Mesenchymal stem cell (in vitro differentiated cells and primary cell): ENCODE data around the gene CCDC171.
A peak's percentile ranks its signal among the peaks of the same experiment; 100 is the strongest.

Experiments used
- DNase-seq: peaks from one replicate; pipeline ENCODE4 v3.0.0-alpha.2; 2013
- H2AFZ ChIP-seq: one replicate; pipeline ENCODE4 v1.6.1; 2013; ENCODE audit warnings: low read depth, mild to moderate bottlenecking, control low read depth, inconsistent platforms, low read length, moderate library complexity
- H2AK5ac ChIP-seq: 2 replicates; pipeline ENCODE4 v1.6.1; 2013; ENCODE audit warnings: low read length, moderate library complexity, mild to moderate bottlenecking, inconsistent platforms; ENCODE audit not compliant: severe bottlenecking
- H2BK120ac ChIP-seq: one replicate; pipeline ENCODE4 v1.6.1; 2013; ENCODE audit warnings: low read depth, mild to moderate bottlenecking, inconsistent platforms, low read length, moderate library complexity
- H2BK12ac ChIP-seq, 2 experiments: one replicate each; pipeline ENCODE4 v1.6.1; 2013; ENCODE audit warnings: inconsistent platforms in 2 of 2, low read length in 2 of 2, mild to moderate bottlenecking in 2 of 2, moderate library complexity in 2 of 2, control low read depth in 1 of 2
- H2BK15ac ChIP-seq: one replicate; pipeline ENCODE4 v1.6.1; 2013; ENCODE audit warnings: mild to moderate bottlenecking, low read depth, inconsistent platforms; ENCODE audit not compliant: poor library complexity, severe bottlenecking
- H2BK5ac ChIP-seq: 2 replicates; pipeline ENCODE4 v1.6.1; 2013; ENCODE audit warnings: low read depth, mild to moderate bottlenecking, low read length, control low read depth, inconsistent platforms; ENCODE audit not compliant: poor library complexity, severe bottlenecking
- H3K14ac ChIP-seq, 2 experiments: one replicate each; pipeline ENCODE4 v1.6.1; 2013; ENCODE audit warnings: inconsistent platforms in 2 of 2, low read length in 2 of 2, control low read depth in 1 of 2, mild to moderate bottlenecking in 1 of 2, moderate library complexity in 1 of 2
- H3K18ac ChIP-seq, 2 experiments: one replicate each; pipeline ENCODE4 v1.6.1; 2013; ENCODE audit warnings: inconsistent platforms in 2 of 2, low read length in 2 of 2, control low read depth in 1 of 2, low read depth in 1 of 2, mild to moderate bottlenecking in 1 of 2
- H3K23ac ChIP-seq, 2 experiments: one replicate each; pipeline ENCODE4 v1.6.1; 2013; ENCODE audit warnings: inconsistent platforms in 2 of 2, low read length in 2 of 2, mild to moderate bottlenecking in 2 of 2, moderate library complexity in 2 of 2, control low read depth in 1 of 2
- H3K27ac ChIP-seq: 2 replicates; pipeline ENCODE4 v1.5.1; 2013; ENCODE audit warnings: mild to moderate bottlenecking, moderate library complexity, low read length, control low read depth, inconsistent platforms; ENCODE audit not compliant: poor library complexity, severe bottlenecking
- H3K27me3 ChIP-seq, 2 experiments: 2 replicates each; pipeline versions ENCODE4 v1.6.1 to v1.7.0; 2013; ENCODE audit warnings: low read length in 2 of 2, mild to moderate bottlenecking in 2 of 2, moderate library complexity in 2 of 2, control low read depth in 1 of 2, inconsistent platforms in 1 of 2; ENCODE audit not compliant: control insufficient read depth in 1 of 2, insufficient read depth in 1 of 2
- H3K36me3 ChIP-seq, 2 experiments: 2 replicates each; pipeline versions ENCODE4 v1.6.1 to v1.7.0; 2013; ENCODE audit warnings: low read length in 2 of 2, control low read depth in 1 of 2, inconsistent platforms in 1 of 2, low read depth in 1 of 2, mild to moderate bottlenecking in 1 of 2; ENCODE audit not compliant: insufficient read depth in 2 of 2, control insufficient read depth in 1 of 2
- H3K4ac ChIP-seq, 2 experiments: one replicate each; pipeline ENCODE4 v1.6.1; 2013; ENCODE audit warnings: inconsistent platforms in 2 of 2, low read length in 2 of 2, mild to moderate bottlenecking in 2 of 2, moderate library complexity in 2 of 2, control low read depth in 1 of 2, low read depth in 1 of 2
- H3K4me1 ChIP-seq: 2 replicates; pipeline ENCODE4 v1.6.1; 2013; ENCODE audit warnings: low read depth, low read length, control low read depth; ENCODE audit not compliant: control insufficient read depth, insufficient read depth
- H3K4me2 ChIP-seq: 2 replicates; pipeline ENCODE4 v1.6.1; 2013; ENCODE audit warnings: low read length, mild to moderate bottlenecking, inconsistent platforms; ENCODE audit not compliant: poor library complexity, severe bottlenecking
- H3K4me3 ChIP-seq, 2 experiments: 2 replicates each; pipeline versions ENCODE4 v1.5.1 to v1.7.0; 2013; ENCODE audit warnings: low read length in 2 of 2, mild to moderate bottlenecking in 2 of 2, control low read depth in 1 of 2, low read depth in 1 of 2; ENCODE audit not compliant: insufficient read depth in 1 of 2
- H3K79me1 ChIP-seq: replicated peaks from 2 replicates; pipeline ENCODE4 v1.6.1; 2013; ENCODE audit warnings: mild to moderate bottlenecking, control low read depth, low read length, inconsistent platforms; ENCODE audit not compliant: poor library complexity, severe bottlenecking
- H3K9ac ChIP-seq: 2 replicates; pipeline ENCODE4 v1.7.0; 2013; ENCODE audit warnings: mild to moderate bottlenecking, low read length, moderate library complexity
- H3K9me3 ChIP-seq: 2 replicates; pipeline ENCODE4 v1.7.0; 2013; ENCODE audit warnings: mild to moderate bottlenecking, low read length; ENCODE audit not compliant: control insufficient read depth
- H4K8ac ChIP-seq: one replicate; pipeline ENCODE4 v1.6.1; 2013; ENCODE audit warnings: inconsistent platforms, mild to moderate bottlenecking, low read length, moderate library complexity
- H4K91ac ChIP-seq: one replicate; pipeline ENCODE4 v1.6.1; 2013; ENCODE audit warnings: mild to moderate bottlenecking, low read length, inconsistent platforms
- WGBS: methylation state at CpG from one replicate; pipeline ENCODE4 v1.1.7; 2013; ENCODE audit warnings: mixed read lengths; 5-methylcytosine and 5-hydroxymethylcytosine counted together

CCDC171 gene

DNA sequence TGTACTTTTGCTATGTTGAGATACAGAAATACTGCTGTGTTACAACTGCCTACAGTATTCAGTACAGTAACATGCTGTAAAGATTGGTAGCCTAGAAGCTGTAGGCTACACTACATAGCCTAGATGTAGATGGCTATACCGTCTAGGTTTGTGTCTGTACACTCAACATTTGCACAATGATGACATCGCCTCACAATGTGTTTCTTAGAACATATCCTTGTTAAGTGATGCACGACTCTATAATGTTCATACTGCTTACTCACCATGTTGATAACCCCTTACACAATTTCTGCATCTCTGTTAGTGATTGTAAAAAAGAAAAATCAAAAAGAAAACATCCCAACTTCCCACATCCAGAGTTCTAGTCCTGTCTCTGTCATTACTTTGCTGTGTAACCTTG, 450.0 kb downstream of the CCDC171 start:
- Histone ChIP-seq H4K8ac (no peak overlapping the region), H3K9ac (no peak overlapping the region), H3K9me3 (peaks cover 2% of the 10 kb centered on the region), H3K27ac (no peak overlapping the region), H3K36me3 (no peaks in the 10 kb centered on the region), H3K14ac (no peak overlapping the region), H3K4ac (no peak overlapping the region), H2AFZ (no peak overlapping the region), H3K27me3 (no peaks in the 10 kb centered on the region), H2BK12ac (no peak overlapping the region), H2AK5ac (no peak overlapping the region), H2BK120ac (no peak overlapping the region), H3K4me1 (peaks cover 7% of the 10 kb centered on the region), H3K18ac (no peak overlapping the region), H3K79me1 (no peaks in the 10 kb centered on the region), H3K4me3 (no peak overlapping the region), H2BK15ac (no peak overlapping the region), H3K4me2 (no peak overlapping the region), H4K91ac (no peak overlapping the region), H2BK5ac (no peak overlapping the region), H3K23ac (no peak overlapping the region)
- DNase-seq = peak; percentile 28
- 77% methylated on average over 3 of the region's 3 CpGs for WGBS

DNA sequence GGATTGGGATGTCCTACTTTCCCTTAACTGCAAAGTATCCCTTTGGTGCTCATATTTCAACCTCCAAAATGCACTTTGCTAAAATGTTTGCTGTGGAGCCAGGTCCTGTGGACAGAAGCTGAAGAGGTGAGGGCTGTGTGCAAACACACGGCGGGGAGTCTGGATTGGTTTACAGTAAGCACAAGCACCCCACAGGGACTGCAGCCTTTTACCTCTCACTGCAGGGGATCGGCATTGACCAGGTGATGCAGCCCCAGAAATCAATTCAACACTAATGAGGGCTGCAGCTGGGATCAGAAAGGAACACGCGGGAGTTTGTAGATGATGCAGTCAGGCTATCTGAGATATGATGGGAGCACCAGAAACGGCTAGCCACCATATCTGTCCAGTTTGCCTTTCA, 450.9 kb downstream of the CCDC171 start:
- 93% methylated on average over 6 of the region's 6 CpGs for WGBS
- H3K9ac ChIP-seq = no peak overlapping the region
- no peak overlapping the region for H2BK12ac ChIP-seq
- no peak overlapping the region for H4K8ac ChIP-seq
- H2BK5ac ChIP-seq = no peak overlapping the region
- H2AK5ac ChIP-seq = no peak overlapping the region
- H3K36me3 ChIP-seq = no peaks in the 10 kb centered on the region
- H3K18ac ChIP-seq = peak overlapping the region in 1 of 2 experiments; percentile 43
- DNase-seq = no peak
- H3K79me1 ChIP-seq = no peaks in the 10 kb centered on the region
- H3K27ac ChIP-seq = no peak overlapping the region
- no peak overlapping the region for H3K4me3 ChIP-seq
- no peak overlapping the region for H2BK15ac ChIP-seq
- H3K4me2 ChIP-seq = no peak overlapping the region
- peaks cover 5% of the 10 kb centered on the region for H3K9me3 ChIP-seq
- no peak overlapping the region for H2BK120ac ChIP-seq
- no peak overlapping the region for H3K23ac ChIP-seq
- no peak overlapping the region for H3K14ac ChIP-seq
- H3K4me1 ChIP-seq = peaks cover 7% of the 10 kb centered on the region
- no peak overlapping the region for H4K91ac ChIP-seq
- H3K27me3 ChIP-seq = no peaks in the 10 kb centered on the region
- no peak overlapping the region for H3K4ac ChIP-seq
- H2AFZ ChIP-seq = no peak overlapping the region

DNA sequence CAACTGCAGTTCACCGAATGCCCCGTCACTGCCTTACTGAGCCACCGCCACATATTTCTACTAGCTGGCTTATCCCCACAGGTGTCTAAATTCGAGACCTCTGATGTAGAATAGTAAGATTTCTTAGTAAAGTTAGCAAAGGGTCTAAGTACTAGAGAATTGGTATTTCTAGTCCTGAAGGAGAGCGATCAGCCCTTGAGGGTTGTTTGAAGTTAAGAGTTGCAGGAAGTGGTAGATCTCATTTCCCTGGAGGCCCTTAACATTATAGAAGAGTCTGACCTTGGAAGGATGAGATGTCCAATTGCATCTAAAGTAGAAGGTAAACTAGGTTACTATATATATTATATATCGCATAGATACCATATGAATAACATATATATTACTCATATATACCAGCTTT, 451.8 kb downstream of the CCDC171 start:
- no peak overlapping the region for H4K8ac ChIP-seq
- H2AK5ac ChIP-seq = no peak overlapping the region
- H3K14ac ChIP-seq = no peak overlapping the region
- H2BK5ac ChIP-seq = no peak overlapping the region
- no peak overlapping the region for H3K4me3 ChIP-seq
- peaks cover 3% of the 10 kb centered on the region for H3K4me1 ChIP-seq
- no peak for DNase-seq
- H3K9me3 ChIP-seq = peaks cover 5% of the 10 kb centered on the region
- H2AFZ ChIP-seq = no peak overlapping the region
- no peak overlapping the region for H3K4me2 ChIP-seq
- H3K27me3 ChIP-seq = no peaks in the 10 kb centered on the region
- H4K91ac ChIP-seq = no peak overlapping the region
- WGBS = 95% methylated on average over 3 of the region's 6 CpGs
- H2BK12ac ChIP-seq = no peak overlapping the region
- no peak overlapping the region for H3K9ac ChIP-seq
- H3K23ac ChIP-seq = no peak overlapping the region
- no peak overlapping the region for H3K27ac ChIP-seq
- H3K36me3 ChIP-seq = no peaks in the 10 kb centered on the region
- H3K18ac ChIP-seq = no peak overlapping the region
- no peak overlapping the region for H2BK15ac ChIP-seq
- no peaks in the 10 kb centered on the region for H3K79me1 ChIP-seq
- H3K4ac ChIP-seq = no peak overlapping the region
- no peak overlapping the region for H2BK120ac ChIP-seq

DNA sequence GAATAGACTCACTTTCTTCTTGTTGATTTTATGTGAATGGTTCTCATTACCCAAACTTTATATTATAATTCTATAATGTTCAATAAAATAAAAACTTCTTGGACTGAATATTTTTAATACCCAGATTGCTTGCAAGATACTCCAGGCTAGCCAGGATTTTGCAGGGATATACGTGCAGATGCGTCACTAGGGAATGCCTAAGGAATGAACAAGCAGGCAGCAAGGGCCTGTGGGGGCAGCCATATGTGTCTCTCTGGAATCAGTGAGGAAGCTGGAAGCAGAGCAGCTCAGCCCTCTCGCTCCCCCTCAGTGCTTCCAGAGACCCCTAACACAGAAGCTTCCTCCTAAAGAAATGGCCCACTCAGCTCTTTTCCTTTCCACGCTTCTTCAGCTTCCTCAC, 457.4 kb downstream of the CCDC171 start:
- no peak overlapping the region for H4K91ac ChIP-seq
- H3K4me3 ChIP-seq = no peak overlapping the region
- H2BK15ac ChIP-seq = no peak overlapping the region
- H2BK120ac ChIP-seq = no peak overlapping the region
- H2BK12ac ChIP-seq = no peak overlapping the region
- H3K14ac ChIP-seq = no peak overlapping the region
- no peaks in the 10 kb centered on the region for H3K79me1 ChIP-seq
- H3K4me2 ChIP-seq = no peak overlapping the region
- 74% methylated on average over 3 of the region's 4 CpGs for WGBS
- no peak overlapping the region for H3K4ac ChIP-seq
- no peak overlapping the region for H2AFZ ChIP-seq
- no peak overlapping the region for H2BK5ac ChIP-seq
- H3K27me3 ChIP-seq = no peaks in the 10 kb centered on the region
- H3K18ac ChIP-seq = peak overlapping the region in 1 of 2 experiments; percentile 11
- DNase-seq = no peak
- H4K8ac ChIP-seq = no peak overlapping the region
- no peak overlapping the region for H3K23ac ChIP-seq
- no peak overlapping the region for H2AK5ac ChIP-seq
- H3K4me1 ChIP-seq = peaks cover 2% of the 10 kb centered on the region
- H3K36me3 ChIP-seq = no peaks in the 10 kb centered on the region
- no peak overlapping the region for H3K9ac ChIP-seq
- H3K9me3 ChIP-seq = peaks cover 5% of the 10 kb centered on the region
- no peak overlapping the region for H3K27ac ChIP-seq
